Measurements from ENCODE around the gene GATB. TPM values are rescaled to one million over a fixed set of nuclear protein-coding genes. Genes with fewer than 3 reads are reported as not detected.

The GATB gene
- total RNA-seq, 4 donors from 2014 or later: 13.4 to 42.2 (median 24.8) TPM

DNA sequence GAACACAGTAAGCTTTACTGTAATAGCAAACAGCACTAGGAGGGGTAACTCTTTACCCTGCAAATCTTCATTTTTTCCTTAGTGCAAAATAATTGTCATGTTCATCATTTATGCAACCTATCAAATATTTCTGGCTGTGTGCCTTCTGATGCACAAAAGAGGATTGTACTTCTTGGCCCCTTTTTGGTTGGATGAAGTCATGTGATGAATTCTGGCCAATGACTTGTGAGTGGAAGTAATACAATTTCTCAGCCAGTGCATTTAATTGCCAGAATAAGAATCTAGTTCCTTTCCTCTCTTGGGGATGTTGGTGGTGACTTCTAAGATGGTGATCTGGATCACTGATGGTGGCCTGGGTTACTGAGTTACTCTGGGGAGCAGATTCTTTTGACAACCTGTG lies 37.0 kb upstream of the GATB start:
- TF ChIP-seq CTCF (IDR thresholded peaks at IDR 0.05; ENCODE audit: low read depth): no peak

DNA sequence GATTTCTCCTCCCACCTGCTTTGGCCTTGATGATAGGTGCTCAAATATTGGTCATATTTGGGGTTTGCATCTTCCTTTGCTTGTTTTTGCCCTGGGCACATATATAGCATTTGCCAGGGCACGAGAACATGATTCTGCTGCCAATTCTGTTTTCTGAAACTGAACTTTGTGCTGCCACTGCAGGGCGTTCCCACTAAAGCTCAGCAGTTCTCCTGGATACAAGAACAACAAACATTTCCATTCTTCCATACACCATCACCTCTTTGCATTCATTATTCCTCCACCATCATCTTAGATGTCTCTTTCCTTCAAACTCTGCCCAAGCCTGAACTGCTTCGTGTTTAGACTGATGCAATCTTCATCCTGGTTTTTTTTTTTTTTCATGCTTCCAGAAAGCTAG lies 36.3 kb upstream of the GATB start:
- TF ChIP-seq CTCF (IDR thresholded peaks at IDR 0.05; ENCODE audit: low read depth): no peak

DNA sequence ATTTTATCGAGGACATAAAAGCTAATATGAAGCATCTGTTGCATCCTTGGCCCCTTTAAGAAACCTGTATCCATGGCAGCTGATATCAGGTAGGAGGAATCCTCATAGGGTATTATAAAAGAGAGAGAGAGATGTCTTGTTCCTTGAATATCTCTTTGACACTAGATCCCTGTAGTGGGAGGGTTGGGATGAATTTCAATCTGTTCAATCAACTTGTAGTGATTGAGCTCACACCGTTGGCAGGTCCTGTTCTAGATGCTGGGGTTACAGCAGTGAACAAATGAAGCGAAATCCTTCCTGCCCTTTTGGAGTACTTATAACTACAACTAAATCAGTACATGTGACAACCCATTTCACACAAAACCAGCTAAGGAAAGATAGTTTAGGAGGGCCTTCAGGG lies 35.3 kb upstream of the GATB start:
- no peak for TF ChIP-seq CTCF (IDR thresholded peaks at IDR 0.05; ENCODE audit: low read depth)

DNA sequence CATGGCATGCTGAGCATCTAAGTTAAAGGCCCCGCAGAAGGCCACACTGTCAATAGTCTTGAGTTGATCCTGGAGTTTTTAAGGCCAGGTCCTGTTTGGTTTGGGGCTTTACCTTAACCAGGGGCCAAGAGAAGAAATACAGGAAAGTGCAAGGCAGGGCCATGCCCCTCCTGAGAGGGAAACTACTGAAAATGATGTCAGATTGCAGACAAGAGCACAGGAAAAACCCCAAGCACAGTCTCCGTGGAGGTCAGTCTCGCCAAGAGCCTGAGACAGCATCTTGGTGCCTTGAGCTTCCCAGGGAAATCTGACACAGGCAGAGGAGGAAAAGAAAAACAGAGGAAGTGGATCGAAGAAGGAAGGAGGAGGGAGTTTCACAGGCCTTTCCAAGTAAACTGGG lies 32.2 kb upstream of the GATB start:
- no peak for TF ChIP-seq CTCF (IDR thresholded peaks at IDR 0.05; ENCODE audit: low read depth)

DNA sequence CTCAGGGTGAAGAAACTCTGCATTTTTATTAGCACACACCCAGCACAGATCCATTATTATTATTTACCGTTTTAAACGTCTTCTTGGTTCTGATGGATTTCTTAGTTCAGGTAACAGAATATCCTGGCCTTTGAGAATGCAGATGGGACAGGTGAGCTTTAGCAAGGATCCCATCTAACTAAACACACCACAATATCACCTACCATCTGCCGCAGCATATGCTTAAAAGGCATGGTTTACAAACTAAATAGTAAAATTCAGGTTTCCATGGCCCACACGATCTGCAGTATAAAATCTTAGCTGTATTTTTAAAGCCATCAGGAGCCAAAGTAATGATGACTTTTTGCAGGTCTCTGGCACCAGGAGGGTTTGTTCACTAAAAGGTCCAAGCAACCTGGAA lies 31.7 kb upstream of the GATB start:
- TF ChIP-seq CTCF (IDR thresholded peaks at IDR 0.05; ENCODE audit: low read depth): no peak

- TF ChIP-seq CTCF (IDR thresholded peaks at IDR 0.05; ENCODE audit: low read depth): no peak
Observed at GRCh38 chr4:151788021-151788420, 27.2 kb upstream of the GATB start.

- no peak for TF ChIP-seq CTCF (IDR thresholded peaks at IDR 0.05; ENCODE audit: low read depth)
Observed at GRCh38 chr4:151786158-151786495, 25.3 kb upstream of the GATB start.

All from subcutaneous adipose tissue (tissue), 4 donors.